ENCODE results near the gene ZSWIM7.

The ZSWIM7 gene, protein sequence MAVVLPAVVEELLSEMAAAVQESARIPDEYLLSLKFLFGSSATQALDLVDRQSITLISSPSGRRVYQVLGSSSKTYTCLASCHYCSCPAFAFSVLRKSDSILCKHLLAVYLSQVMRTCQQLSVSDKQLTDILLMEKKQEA

DNA sequence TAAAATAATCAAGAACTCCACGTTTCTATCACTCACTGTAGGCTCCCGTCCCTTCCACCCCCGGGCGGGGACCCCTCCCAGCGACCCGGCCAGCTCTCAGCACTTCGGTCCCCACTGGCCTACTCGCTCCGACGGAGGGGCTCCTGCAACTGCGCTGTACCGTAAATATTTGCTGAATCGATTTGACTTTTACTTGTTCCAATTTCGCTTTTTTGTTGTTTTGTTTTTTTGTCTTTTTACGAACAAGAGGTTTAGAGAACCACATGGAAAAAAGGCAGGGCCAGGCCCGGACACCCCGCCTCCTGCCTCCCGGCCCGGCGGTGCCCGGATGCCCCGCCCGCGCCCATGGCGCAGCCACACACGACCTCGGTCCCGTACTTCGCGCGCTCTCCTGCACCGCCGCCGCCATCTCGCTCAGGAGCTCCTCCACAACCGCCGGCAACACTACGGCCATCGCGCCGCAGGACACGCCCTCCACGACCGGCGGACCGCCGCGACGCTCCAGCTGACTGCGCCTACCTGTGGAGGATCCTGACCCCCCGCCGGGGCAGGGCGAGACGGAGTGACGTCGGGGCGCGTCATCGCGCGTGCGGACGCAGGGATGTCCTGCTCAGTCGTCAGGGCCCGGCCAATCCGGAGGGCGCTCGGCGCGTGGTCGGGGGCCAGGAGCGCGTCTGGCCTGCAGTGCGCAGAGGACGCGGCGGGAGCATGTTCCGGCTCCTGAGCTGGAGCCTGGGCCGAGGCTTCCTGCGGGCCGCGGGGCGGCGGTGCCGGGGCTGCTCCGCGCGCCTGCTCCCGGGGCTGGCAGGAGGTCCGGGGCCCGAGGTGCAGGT lies at the start of gene ZSWIM7, which contains the start of gene TTC19:
TSS of gene ZSWIM7 (minus strand) at position 564 of the 833 bp plus-strand sequence. CDS start at position 454, 110 bp downstream.
TSS of gene TTC19 (plus strand) at position 684 of the 833 bp plus-strand sequence. CDS start at position 709, 25 bp downstream.
- H3K9me3 ChIP-seq (ENCODE audit: low read depth, low read length): no peaks in the 10 kb centered on the region
- H3K27ac ChIP-seq: peak within 1 kb of the TSS; percentile 61; the same call in 1 of the 2 replicates
- no peak for TF ChIP-seq FOXP2 (optimal IDR thresholded peaks at IDR 0.05; ENCODE audit: control extremely low read depth, extremely low read length, insufficient read depth)
- TF ChIP-seq POLR2AphosphoS5 (IDR thresholded peaks at IDR 0.05; ENCODE audit: borderline replicate concordance, low read depth, low read length): peak; percentile 64; the same call in 1 of the 2 replicates
- no peak for DNase-seq (ENCODE audit: low read depth, low spot score)
- peak within 1 kb of the TSS; percentile 94 for H3K4me3 ChIP-seq
- H3K9ac ChIP-seq (ENCODE audit: insufficient read length): peak within 1 kb of the TSS; percentile 84
- peaks cover 37% of the 10 kb centered on the region for H3K36me3 ChIP-seq (ENCODE audit: insufficient read depth, low read length)

- Histone ChIP-seq H3K9ac (ENCODE audit: insufficient read length) (no peak overlapping the region), H3K27ac (no peak overlapping the region), H3K36me3 (ENCODE audit: insufficient read depth, low read length) (peaks cover 44% of the 10 kb centered on the region), H3K4me3 (no peak overlapping the region), H3K9me3 (ENCODE audit: low read depth, low read length) (no peaks in the 10 kb centered on the region)
- DNase-seq (ENCODE audit: low read depth, low spot score): no peak
- TF ChIP-seq FOXP2 (optimal IDR thresholded peaks at IDR 0.05; ENCODE audit: control extremely low read depth, extremely low read length, insufficient read depth) (no peak), POLR2AphosphoS5 (IDR thresholded peaks at IDR 0.05; ENCODE audit: borderline replicate concordance, low read depth, low read length) (no peak), EZH2 (IDR thresholded peaks at IDR 0.05) (no peak)
Measured at GRCh38 chr17:16048811-16049449, 49.4 kb upstream of the ZSWIM7 start.

DNA sequence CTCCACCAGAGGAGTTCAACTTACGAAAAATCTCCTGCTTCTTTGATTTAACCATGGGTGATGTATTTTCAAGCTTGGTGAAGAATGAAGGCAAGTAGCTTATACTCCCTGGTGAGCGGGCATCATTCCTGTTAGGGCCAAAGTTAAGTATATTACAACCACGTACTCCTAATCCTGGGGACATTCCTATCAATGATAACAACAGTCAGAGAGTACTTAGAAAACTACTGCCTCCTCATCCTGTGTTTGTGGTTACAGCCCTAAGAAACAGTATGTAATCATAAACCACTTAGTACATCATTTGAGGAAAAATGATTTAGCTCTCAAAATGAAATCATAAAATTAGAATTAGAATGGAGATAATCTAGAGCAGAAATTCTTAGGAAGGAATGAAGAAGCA lies 47.5 kb upstream of the ZSWIM7 start:
- Histone ChIP-seq H3K9me3 (ENCODE audit: low read depth, low read length) (no peaks in the 10 kb centered on the region), H3K27ac (no peak overlapping the region), H3K4me3 (no peak overlapping the region), H3K9ac (ENCODE audit: insufficient read length) (no peak overlapping the region), H3K36me3 (ENCODE audit: insufficient read depth, low read length) (peaks cover 38% of the 10 kb centered on the region)
- DNase-seq (ENCODE audit: low read depth, low spot score): no peak
- TF ChIP-seq POLR2AphosphoS5 (IDR thresholded peaks at IDR 0.05; ENCODE audit: borderline replicate concordance, low read depth, low read length) (no peak), FOXP2 (optimal IDR thresholded peaks at IDR 0.05; ENCODE audit: control extremely low read depth, extremely low read length, insufficient read depth) (no peak), EZH2 (IDR thresholded peaks at IDR 0.05) (no peak)

- no peak for TF ChIP-seq POLR2AphosphoS5 (IDR thresholded peaks at IDR 0.05; ENCODE audit: borderline replicate concordance, low read depth, low read length)
- TF ChIP-seq EZH2 (IDR thresholded peaks at IDR 0.05): no peak
- no peak for TF ChIP-seq FOXP2 (optimal IDR thresholded peaks at IDR 0.05; ENCODE audit: control extremely low read depth, extremely low read length, insufficient read depth)
- Histone ChIP-seq H3K9ac (ENCODE audit: insufficient read length) (no peak overlapping the region), H3K9me3 (ENCODE audit: low read depth, low read length) (no peaks in the 10 kb centered on the region), H3K4me3 (no peak overlapping the region), H3K27ac (no peak overlapping the region), H3K36me3 (ENCODE audit: insufficient read depth, low read length) (peaks cover 55% of the 10 kb centered on the region)
- no peak for DNase-seq (ENCODE audit: low read depth, low spot score)
Measured at GRCh38 chr17:16044487-16044886, 45.0 kb upstream of the ZSWIM7 start.

- Histone ChIP-seq H3K9ac (ENCODE audit: insufficient read length) (no peak overlapping the region), H3K4me3 (no peak overlapping the region), H3K36me3 (ENCODE audit: insufficient read depth, low read length) (peaks cover 59% of the 10 kb centered on the region), H3K27ac (no peak overlapping the region), H3K9me3 (ENCODE audit: low read depth, low read length) (no peaks in the 10 kb centered on the region)
- no peak for DNase-seq (ENCODE audit: low read depth, low spot score)
- TF ChIP-seq POLR2AphosphoS5 (IDR thresholded peaks at IDR 0.05; ENCODE audit: borderline replicate concordance, low read depth, low read length): no peak
- TF ChIP-seq EZH2 (IDR thresholded peaks at IDR 0.05): no peak
- TF ChIP-seq FOXP2 (optimal IDR thresholded peaks at IDR 0.05; ENCODE audit: control extremely low read depth, extremely low read length, insufficient read depth): no peak
Measured at GRCh38 chr17:16040710-16041251, 41.3 kb upstream of the ZSWIM7 start.

- Histone ChIP-seq H3K36me3 (ENCODE audit: insufficient read depth, low read length) (peaks cover 82% of the 10 kb centered on the region), H3K27ac (peak overlapping the region; percentile 52), H3K4me3 (no peak overlapping the region), H3K9me3 (ENCODE audit: low read depth, low read length) (no peaks in the 10 kb centered on the region), H3K9ac (ENCODE audit: insufficient read length) (no peak overlapping the region)
- no peak for TF ChIP-seq POLR2AphosphoS5 (IDR thresholded peaks at IDR 0.05; ENCODE audit: borderline replicate concordance, low read depth, low read length)
- no peak for TF ChIP-seq FOXP2 (optimal IDR thresholded peaks at IDR 0.05; ENCODE audit: control extremely low read depth, extremely low read length, insufficient read depth)
- no peak for TF ChIP-seq EZH2 (IDR thresholded peaks at IDR 0.05)
- no peak for DNase-seq (ENCODE audit: low read depth, low spot score)
Measured at GRCh38 chr17:16037636-16038035, 38.1 kb upstream of the ZSWIM7 start.

DNA sequence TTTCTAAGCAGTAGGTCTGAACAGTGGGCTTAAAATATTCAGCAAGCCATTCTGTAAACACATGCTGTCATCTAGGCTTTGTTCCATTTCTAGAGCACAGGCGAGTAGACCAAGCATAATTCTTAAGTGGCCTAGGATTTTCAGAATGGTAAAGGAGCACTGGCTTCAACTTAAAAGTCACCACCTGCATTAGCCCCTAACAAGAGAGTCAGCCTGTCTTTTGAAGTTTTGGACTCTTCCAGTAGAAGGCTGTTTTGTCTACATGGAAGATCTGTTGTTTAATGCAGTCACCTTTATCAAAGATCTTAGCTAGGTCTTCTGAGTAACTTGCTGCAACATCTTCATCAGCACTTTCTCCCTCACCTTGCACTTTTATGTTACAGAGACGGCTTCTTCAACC lies 36.8 kb upstream of the ZSWIM7 start:
- Histone ChIP-seq H3K4me3 (no peak overlapping the region), H3K36me3 (ENCODE audit: insufficient read depth, low read length) (peaks cover 86% of the 10 kb centered on the region), H3K9ac (ENCODE audit: insufficient read length) (no peak overlapping the region), H3K9me3 (ENCODE audit: low read depth, low read length) (no peaks in the 10 kb centered on the region), H3K27ac (no peak overlapping the region)
- no peak for DNase-seq (ENCODE audit: low read depth, low spot score)
- no peak for TF ChIP-seq EZH2 (IDR thresholded peaks at IDR 0.05)
- no peak for TF ChIP-seq POLR2AphosphoS5 (IDR thresholded peaks at IDR 0.05; ENCODE audit: borderline replicate concordance, low read depth, low read length)
- TF ChIP-seq FOXP2 (optimal IDR thresholded peaks at IDR 0.05; ENCODE audit: control extremely low read depth, extremely low read length, insufficient read depth): no peak
